Activated CD8-positive, alpha-beta memory T cell treated with anti-CD3 and anti-CD28 coated beads for 36 hours (primary cell): ENCODE measurements around the gene SMG7. TPM values are rescaled to one million over a fixed set of nuclear protein-coding genes. Genes with fewer than 3 reads are reported as not detected.
"Not testable (repeated sequence)": the region's sequence is repeated elsewhere in the genome, so short reads cannot be mapped to it uniquely, and the experiment has no call there.

Source experiments
- CTCF ChIA-PET: fragments of 350-600 bp; sonication (Branson Sonifier 250); formaldehyde crosslinking; loops from one replicate; lab custom pipeline; 2021; ENCODE audit warnings: antibody characterized with exemption; lab: Charles Lee
- POLR2A ChIA-PET: fragments of 350-600 bp; sonication (Branson Sonifier 250); formaldehyde crosslinking; loops from one replicate; lab custom pipeline; 2021; ENCODE audit warnings: antibody characterized with exemption; lab: Charles Lee
- total RNA-seq, 2 experiments: library from RNA; stranded (reverse); gene quantifications; one replicate each; pipeline ENCODE4 v1.2.3, GENCODE V29; 2021

Gene SMG7, protein sequence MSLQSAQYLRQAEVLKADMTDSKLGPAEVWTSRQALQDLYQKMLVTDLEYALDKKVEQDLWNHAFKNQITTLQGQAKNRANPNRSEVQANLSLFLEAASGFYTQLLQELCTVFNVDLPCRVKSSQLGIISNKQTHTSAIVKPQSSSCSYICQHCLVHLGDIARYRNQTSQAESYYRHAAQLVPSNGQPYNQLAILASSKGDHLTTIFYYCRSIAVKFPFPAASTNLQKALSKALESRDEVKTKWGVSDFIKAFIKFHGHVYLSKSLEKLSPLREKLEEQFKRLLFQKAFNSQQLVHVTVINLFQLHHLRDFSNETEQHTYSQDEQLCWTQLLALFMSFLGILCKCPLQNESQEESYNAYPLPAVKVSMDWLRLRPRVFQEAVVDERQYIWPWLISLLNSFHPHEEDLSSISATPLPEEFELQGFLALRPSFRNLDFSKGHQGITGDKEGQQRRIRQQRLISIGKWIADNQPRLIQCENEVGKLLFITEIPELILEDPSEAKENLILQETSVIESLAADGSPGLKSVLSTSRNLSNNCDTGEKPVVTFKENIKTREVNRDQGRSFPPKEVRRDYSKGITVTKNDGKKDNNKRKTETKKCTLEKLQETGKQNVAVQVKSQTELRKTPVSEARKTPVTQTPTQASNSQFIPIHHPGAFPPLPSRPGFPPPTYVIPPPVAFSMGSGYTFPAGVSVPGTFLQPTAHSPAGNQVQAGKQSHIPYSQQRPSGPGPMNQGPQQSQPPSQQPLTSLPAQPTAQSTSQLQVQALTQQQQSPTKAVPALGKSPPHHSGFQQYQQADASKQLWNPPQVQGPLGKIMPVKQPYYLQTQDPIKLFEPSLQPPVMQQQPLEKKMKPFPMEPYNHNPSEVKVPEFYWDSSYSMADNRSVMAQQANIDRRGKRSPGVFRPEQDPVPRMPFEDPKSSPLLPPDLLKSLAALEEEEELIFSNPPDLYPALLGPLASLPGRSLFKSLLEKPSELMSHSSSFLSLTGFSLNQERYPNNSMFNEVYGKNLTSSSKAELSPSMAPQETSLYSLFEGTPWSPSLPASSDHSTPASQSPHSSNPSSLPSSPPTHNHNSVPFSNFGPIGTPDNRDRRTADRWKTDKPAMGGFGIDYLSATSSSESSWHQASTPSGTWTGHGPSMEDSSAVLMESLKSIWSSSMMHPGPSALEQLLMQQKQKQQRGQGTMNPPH
- total RNA-seq = 10 to 100 TPM; 72.3 to 75.9 TPM

DNA sequence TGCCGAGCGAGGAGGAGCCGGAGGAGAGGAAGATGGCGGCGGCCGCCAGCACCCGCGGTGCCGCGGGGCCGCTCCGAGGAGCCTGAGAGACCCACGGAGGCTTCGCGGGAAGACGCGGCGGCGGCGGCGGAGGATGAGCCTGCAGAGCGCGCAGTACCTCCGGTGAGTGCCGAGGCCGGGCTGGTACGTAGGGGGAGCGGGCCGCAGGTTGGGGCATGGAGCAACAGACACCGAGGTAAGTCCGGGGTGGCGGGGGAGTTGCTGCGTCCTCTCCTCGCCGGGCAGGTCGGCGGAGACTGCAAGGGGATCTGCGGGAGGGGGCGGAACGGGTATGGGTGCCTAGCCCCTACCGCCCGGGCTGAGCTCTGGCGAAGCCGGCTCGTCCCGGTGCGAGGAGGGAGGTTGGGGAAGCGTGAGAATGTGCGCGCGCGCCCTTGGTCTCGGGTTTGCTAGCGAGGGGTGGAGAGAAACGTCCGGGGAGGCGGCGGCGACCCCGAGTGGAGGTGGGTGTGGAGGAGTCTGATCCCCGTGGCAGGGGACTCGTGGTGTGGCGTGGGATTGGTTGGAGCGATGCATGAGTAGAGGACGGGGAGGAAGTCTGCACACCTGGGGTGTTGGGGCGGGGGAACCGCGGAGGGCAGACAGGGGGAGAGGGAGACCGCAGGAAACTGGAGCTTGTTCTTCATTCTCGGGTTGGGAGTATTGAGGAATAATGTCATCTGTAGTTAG lies at the start of gene SMG7:
Gene SMG7, plus strand, starts transcription at position 12 of the 729 bp plus-strand sequence. Its CDS starts 122 bp downstream, at position 134.
- ChIA-PET POLR2A (interaction anchor here (1.2 kb wide), 1 partner anchor 162 kb away, joined by 7 read pairs; no protein-coding TSS in a partner anchor), CTCF (no interaction called here)

DNA sequence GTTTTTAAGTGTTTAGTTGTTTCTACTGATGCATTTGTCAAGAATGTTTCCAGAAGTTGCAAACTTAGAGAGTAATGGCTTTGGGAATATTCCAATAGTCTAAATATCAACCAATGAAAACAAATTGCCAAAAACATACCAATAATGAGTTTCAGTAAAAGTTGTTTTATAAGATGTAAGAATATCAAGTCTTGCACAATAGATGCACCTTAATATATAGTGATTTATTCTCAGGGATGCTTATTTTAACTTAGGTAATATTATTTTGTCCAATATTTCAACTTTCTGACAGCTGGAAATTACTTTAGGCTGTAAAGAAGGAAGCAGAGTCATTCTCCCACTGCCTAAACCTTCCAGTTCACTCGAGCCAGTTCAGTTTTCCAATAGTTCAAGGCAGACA lies 48.8 kb upstream of the SMG7 start:
- ChIA-PET POLR2A (no interaction called here), CTCF (no interaction called here)

DNA sequence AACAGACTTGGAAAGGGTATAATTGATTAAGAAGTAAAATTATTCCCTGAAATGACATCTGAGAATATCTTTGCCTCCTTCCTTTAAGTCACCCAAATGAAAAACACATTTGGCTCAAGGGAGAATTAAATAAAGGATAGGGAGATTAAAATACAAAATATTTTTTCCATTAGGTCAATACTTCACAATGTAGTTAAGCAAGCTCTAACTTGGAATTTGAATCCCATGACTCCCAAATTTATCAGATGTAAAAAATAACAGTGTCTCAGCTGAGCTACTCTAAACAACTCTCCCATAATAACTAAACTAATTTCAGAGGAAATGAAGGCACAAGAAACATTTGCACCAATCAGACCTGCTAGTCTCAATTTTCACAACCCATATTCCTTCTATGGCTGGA lies 47.6 kb upstream of the SMG7 start:
- CTCF ChIA-PET = no interaction called here
- POLR2A ChIA-PET = no interaction called here

DNA sequence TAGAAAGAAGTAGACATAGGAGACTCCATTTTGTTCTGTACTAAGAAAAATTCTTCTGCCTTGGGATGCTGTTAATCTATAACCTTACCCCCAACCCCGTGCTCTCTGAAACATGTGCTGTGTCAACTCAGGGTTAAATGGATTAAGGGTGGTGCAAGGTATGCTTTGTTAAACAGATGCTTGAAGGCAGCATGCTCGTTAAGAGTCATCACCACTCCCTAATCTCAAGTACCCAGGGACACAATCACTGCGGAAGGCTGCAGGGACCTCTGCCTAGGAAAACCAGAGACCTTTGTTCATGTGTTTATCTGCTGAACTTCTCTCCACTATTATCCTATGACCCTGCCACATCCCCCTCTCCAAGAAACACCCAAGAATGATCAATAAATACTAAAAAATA lies 44.7 kb upstream of the SMG7 start:
- CTCF ChIA-PET, POLR2A ChIA-PET: not testable (repeated sequence)

DNA sequence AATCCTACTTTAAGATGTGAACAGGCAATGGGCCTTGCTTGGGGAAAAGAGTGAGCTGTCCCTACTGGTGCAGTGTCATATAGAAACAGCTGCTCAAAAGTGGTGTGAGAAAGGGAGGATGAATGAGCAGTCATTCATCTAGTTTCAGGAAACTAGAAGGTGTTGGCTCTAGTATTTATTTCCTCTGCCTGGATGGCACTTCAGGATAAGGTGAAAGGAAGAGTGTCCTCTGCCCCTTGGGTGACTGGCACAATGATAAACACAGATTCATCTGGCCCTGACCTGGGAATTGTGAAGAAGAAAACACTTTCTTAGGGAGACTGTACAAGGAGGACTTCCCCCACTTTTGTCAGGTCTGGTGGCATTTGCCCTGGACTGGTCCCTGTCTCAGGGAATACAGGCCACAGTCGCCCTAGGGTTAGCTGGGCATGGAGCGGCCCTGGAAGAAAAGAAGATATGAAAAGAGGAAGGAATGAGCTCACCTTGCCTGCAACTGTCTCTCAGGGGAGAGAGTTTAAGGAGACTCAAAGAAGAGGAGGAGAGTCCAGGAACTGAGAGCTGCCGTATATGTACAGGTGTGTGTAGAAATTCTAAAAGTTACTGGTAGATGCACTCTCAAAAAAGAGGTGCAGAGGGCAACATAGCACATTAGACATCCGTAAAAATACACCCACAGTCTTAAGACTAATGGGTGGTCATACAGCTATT lies 40.3 kb upstream of the SMG7 start:
- POLR2A ChIA-PET = no interaction called here
- CTCF ChIA-PET = no interaction called here

DNA sequence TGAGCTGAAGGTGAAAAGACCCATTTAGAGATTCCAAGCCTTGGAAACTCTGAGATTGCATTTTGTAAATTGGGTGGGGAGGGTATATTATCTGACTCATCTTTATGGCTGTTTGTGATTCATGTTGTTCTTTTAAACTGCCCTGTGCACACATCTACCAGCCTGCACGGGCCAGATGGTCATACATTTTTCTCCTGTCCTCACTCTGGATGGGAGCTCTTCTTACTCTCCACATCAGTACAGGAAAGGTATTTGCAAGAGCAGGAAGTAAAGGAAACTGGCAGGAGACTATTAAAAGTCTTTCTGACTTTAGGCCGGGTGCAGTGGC lies 39.8 kb upstream of the SMG7 start:
- POLR2A ChIA-PET = no interaction called here
- CTCF ChIA-PET = no interaction called here

DNA sequence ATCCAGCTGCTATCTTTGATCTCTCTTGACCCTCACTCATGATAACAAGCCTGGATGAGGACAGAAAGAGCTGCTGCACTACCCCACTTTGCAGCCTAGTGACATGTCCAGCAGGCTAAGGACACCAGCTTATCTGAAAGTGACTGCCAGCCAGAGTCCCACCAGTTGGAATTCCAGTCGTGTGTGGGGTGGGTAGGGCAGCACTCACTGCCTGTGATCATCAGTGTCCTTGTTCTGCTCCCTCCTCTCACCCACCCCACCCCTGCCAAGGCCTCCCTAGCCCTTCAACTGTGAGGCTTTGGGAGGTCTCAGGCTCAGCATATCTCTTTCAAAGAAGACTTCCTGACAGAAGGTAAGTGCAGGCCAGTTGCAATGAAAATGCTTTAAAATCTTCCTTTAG lies 38.6 kb upstream of the SMG7 start:
- ChIA-PET POLR2A (no interaction called here), CTCF (no interaction called here)

DNA sequence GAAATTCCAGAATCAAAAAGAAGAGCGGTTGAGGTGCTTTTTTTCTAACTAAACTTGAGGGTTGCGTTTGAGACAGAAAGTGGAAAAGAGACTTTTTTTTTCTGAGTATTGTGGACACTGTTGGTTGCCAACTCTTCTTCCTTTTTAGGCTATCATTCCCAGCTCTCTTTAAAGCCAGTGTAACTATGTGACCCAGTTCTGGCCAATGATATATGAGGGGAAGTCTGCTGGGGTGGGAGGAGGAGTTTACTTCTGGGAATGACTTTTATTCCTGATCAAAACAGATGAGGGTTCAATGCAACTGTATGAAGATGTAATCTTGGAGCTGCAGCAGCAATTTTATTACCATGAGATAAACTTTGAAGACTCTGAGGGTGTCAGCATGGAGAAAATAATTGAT lies 36.8 kb upstream of the SMG7 start:
- POLR2A ChIA-PET = no interaction called here
- CTCF ChIA-PET = no interaction called here

DNA sequence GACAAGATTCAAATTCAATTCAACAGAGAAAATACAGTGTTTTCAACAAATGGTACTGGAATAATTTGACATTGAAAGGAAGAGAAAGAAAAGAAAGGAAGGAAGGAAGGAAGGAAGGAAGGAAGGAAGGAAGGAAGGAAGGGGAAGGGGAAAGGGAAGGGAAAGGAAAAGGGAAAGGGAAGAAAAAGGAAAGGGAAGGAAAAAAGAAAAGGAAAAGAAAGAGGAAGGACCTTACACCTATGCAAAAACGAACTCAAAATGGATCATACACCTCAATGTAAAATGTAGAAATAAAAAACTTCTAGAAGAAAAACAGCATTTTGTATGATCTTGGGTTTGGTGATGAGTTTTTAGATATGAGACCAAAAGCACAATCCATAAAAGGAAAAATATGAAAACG lies 34.2 kb upstream of the SMG7 start:
- POLR2A ChIA-PET = no interaction called here
- CTCF ChIA-PET = no interaction called here

DNA sequence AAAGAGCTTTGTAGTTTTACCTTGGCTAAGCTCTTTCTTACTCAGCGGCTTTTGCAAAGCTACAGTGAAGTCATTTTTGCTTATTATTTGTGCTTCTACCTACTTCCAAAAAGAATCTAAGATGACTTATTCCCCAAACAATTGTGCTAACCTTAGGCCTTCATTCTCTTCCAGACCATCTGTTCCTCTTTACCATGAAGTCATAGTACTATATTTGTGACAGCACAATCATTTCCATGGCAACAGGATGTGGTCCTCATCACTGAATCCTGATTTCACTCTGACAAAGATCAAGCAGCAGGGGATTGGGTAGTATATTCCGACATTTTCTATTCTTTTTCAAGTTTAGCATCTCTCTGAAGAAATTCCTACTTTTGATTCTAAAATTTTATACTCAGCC lies 29.3 kb upstream of the SMG7 start:
- POLR2A ChIA-PET = no interaction called here
- CTCF ChIA-PET = no interaction called here

DNA sequence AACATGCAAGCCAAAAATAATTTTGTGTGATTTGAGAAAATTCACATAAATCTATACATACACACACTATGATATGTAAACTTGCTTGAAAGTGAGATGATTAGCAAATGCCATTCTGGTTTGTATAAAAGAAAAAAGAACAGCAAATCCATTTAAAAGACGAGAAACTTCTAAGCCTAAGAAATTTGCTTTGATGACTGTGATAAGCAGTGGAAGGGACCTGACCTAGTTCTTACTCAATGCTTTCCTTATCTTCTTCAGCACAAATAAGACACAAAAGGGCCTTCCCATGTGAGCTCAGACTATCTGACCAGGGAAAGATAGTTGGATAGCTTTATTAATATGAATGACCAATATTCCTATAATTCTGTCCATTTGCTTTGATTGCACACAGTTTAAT lies 28.8 kb upstream of the SMG7 start:
- ChIA-PET POLR2A (no interaction called here), CTCF (no interaction called here)

DNA sequence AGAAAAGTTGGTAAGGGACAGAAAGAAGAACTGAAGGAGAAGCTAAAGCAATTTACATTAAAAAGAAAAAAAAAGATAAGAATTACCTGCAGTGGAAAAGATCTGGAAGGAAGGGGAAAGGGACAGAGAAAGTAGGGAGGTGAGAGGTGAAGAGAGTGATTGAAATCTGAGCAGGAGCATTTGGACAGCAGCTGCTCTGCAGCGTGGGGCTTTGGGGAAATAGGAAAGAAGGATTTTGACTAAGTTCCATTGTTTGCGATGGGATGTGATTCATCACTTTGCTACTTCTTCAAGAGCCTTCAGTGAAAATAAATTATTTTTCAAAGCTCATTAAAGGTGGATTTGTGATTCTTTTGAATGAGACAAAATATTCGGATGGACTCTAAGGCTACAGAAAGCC lies 28.1 kb upstream of the SMG7 start:
- CTCF ChIA-PET = no interaction called here
- POLR2A ChIA-PET = no interaction called here

DNA sequence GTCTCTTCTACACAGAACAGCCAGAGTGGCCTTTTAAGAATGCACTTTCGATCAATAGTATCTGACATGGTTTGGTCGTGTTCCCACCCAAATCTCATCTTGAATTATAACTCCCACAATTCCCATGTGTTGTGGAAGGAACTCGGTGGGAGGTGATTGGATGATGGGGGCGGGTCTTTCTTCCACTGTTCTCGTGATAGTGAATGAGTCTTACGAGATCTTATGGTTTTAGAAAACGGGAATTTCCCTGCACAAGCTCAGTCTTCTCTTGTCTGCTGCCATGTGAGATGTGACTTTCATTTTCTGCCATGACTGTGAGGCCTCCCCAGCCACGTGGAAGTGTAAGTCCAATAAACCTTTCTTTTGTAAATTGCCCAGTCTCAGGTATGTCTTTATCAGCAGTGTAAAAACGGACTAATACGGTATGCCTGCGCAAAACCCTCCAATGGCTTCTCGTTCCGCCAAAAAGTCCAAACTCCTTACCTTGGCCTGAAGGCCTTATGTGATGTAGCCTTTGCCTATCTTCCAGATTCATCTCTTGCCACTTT lies 23.0 kb upstream of the SMG7 start:
- ChIA-PET POLR2A (no interaction called here), CTCF (no interaction called here)

DNA sequence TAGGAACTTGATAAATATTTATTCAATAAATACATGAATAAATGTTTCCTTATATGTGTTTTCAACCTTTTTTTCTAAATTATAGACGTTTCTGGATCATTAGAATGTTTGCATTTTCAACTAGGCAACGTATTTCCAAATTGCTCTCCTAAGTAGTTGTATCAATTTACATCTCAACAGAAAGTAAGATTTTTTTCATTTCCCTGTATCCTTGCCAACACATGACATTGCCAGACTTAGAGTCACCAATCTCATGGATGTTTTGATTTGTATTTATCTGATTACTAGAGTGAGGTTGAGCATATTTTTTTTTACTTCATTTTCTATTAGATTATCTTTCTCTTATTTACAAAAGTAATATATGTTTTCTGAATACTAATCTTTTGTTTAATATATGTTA lies 22.2 kb upstream of the SMG7 start:
- CTCF ChIA-PET = no interaction called here
- POLR2A ChIA-PET = no interaction called here

DNA sequence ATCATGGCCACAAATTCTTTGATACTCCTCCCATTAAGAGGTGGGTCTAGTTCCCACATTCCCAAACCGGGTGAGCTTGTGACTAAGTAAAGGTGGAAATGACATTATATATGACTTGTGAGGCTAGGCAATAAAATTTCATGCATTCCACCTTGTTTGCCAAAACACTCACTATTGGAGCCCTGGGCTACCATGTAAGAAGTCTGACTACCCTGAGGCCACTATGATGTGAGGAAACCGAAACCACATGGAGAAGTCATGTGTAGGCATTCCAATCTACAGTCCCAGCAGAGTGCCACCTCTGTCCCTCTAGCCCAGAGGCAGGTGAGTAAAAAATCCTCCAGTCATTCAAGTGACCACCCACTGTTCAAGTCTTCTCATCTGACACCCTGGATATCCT lies 17.9 kb upstream of the SMG7 start:
- ChIA-PET CTCF (no interaction called here), POLR2A (no interaction called here)

DNA sequence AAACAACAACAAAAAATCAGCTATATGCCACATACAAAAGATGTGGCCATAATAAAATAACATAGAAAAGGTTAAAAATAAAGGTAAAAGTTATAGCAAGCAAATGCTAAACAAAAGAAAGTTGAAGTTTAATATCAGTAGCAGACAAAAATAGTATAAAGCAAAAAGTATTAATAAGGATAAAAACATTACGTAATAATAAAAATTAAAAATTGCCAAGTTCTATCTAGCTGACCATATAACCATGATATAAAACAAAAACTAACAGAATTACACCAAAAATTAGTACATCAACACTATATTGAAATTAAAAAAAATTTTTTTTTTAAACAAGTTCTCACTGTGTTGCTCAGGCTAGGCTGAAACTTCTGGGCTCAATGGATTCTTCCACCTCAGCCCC lies 15.5 kb upstream of the SMG7 start:
- CTCF ChIA-PET = no interaction called here
- POLR2A ChIA-PET = no interaction called here

DNA sequence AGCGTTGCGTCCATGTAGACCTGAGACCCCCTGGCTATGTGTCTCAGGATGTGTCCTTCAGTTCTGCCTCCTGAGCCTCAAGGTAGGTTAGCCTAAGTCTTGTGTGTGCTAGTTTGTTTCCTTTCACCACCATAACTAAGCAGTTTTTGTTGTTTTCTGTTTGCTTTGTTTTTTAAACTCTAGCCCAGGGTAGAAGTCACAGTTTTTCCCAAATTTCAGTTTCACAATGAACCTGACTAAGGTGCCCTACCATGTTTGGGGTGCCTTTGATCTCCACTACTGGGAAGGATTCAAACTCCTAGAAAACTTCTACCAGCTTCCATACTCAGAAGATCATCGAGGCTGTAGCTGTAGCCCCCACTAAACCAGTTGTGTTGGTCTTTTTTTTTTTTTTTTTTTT lies 14.8 kb upstream of the SMG7 start:
- POLR2A ChIA-PET = no interaction called here
- CTCF ChIA-PET = no interaction called here

DNA sequence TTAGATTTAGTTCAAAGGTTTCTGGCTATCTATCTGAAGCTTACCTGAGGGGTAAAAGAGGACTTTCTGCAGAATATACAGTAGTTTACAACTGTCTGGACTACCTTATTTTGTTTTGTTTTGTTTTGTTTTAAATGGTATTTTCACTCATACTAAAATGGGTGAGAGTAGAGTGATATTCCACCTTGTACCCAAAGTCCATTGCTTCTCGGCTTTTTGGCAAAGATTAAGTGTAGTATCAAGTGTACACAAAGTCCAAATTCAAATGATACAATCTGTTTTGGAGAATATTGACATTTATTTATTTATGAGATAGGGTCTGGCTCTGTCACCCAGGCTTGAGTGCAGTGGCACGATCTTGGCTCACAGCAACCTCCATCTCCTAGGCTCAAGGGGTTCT lies 11.7 kb upstream of the SMG7 start:
- CTCF ChIA-PET = no interaction called here
- POLR2A ChIA-PET = no interaction called here

DNA sequence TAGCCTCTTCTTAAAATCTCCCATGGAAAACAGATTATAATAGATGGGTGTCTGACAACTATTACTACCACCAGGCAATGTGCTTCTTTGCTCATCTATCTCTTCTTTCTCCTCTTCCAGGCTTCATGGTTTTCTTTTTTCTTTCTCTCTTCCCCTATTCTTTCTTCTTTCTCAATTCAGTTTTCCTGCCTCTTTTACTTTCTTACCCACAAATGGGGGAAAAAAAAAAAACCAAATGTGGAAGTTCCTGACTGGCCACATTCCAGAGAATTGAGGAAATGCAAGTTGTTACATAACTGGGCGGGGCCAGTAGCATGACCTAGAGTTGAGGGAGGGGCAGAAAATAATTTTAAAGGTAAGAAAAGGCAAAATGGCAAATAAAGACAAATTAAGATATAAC lies 10.9 kb upstream of the SMG7 start:
- POLR2A ChIA-PET = no interaction called here
- CTCF ChIA-PET = no interaction called here
